Fibroblast of lung (primary cell): ENCODE measurements around the gene ITGAD. TPM values are rescaled to one million over a fixed set of nuclear protein-coding genes. Genes with fewer than 3 reads are reported as not detected.

Source experiments
- DNase-seq, 2 donors: peaks; one replicate each; pipeline versions ENCODE4 v3.0.0 to v3.0.0-alpha.2; 2010; ENCODE audit warnings: low read depth in 2 of 2
- H2AFZ ChIP-seq: 2 replicates; pipeline ENCODE4 v1.5.1; 2012; ENCODE audit warnings: low read length, control low read depth, inconsistent platforms
- H3K27ac ChIP-seq: 2 replicates; pipeline ENCODE4 v1.5.1; 2011; ENCODE audit warnings: low read length, control low read depth; ENCODE audit not compliant: insufficient read depth
- H3K27me3 ChIP-seq: 2 replicates; pipeline ENCODE4 v1.5.1; 2011; ENCODE audit warnings: mild to moderate bottlenecking, low read length; ENCODE audit not compliant: control insufficient read depth, insufficient read depth
- H3K36me3 ChIP-seq: 2 replicates; pipeline ENCODE4 v1.5.1; 2011; ENCODE audit warnings: low read length; ENCODE audit not compliant: control insufficient read depth, insufficient read depth
- H3K4me1 ChIP-seq: 2 replicates; pipeline ENCODE4 v1.5.1; 2011; ENCODE audit warnings: low read length; ENCODE audit not compliant: control insufficient read depth, insufficient read depth; ENCODE audit errors: extremely low read depth
- H3K4me2 ChIP-seq: 2 replicates; pipeline ENCODE4 v1.5.1; 2011; ENCODE audit warnings: low read length, control low read depth; ENCODE audit not compliant: insufficient read depth; ENCODE audit errors: extremely low read depth
- H3K4me3 ChIP-seq, 4 experiments: fragments of 200-600 bp in 1 of 4; sonication (generic) in 1 of 4; replicated peaks in 1 of 4; 2 replicates each; pipeline ENCODE4 v1.5.1; 2011 to 2016; ENCODE audit warnings: low read length in 4 of 4, low read depth in 3 of 4, mild to moderate bottlenecking in 3 of 4, control low read depth in 2 of 4, inconsistent platforms in 1 of 4, mixed read lengths in 1 of 4; ENCODE audit not compliant: insufficient read depth in 1 of 4; ENCODE audit errors: control extremely low read depth in 1 of 4
- H3K79me2 ChIP-seq: 2 replicates; pipeline ENCODE4 v1.5.1; 2012; ENCODE audit warnings: mild to moderate bottlenecking, low read length, inconsistent platforms; ENCODE audit not compliant: control insufficient read depth, insufficient read depth
- H3K9ac ChIP-seq: 2 replicates; pipeline ENCODE4 v1.5.1; 2011; ENCODE audit warnings: mild to moderate bottlenecking, low read length, control low read depth; ENCODE audit not compliant: insufficient read depth
- H3K9me3 ChIP-seq: 2 replicates; pipeline ENCODE4 v1.5.1; 2012; ENCODE audit warnings: low read depth, low read length; ENCODE audit not compliant: control insufficient read depth, insufficient read depth
- H4K20me1 ChIP-seq: 2 replicates; pipeline ENCODE4 v1.5.1; 2011; ENCODE audit warnings: low read length; ENCODE audit not compliant: control insufficient read depth, insufficient read depth; ENCODE audit errors: extremely low read depth
- EZH2 ChIP-seq: IDR thresholded peaks from 2 replicates; pipeline ENCODE4 v1.5.1; 2012; ENCODE audit warnings: low read length, control low read depth, mild to moderate bottlenecking; ENCODE audit errors: missing control alignments
- polyA minus RNA-seq: library from RNA; depleted of rRNA, polyadenylated mRNA; stranded (reverse); fragments of >200 nt; gene quantifications from 2 replicates; pipeline ENCODE4 v1.2.3, GENCODE V29; 2011; ENCODE audit warnings: low replicate concordance
- polyA plus RNA-seq, 2 donors: library from polyadenylated mRNA; depleted of rRNA in 1 of 2; stranded (reverse) in 1 of 2; unstranded in 1 of 2; fragments of >200 nt; gene quantifications; 2 replicates each; pipeline ENCODE4 v1.2.1, GENCODE V29; 2011 to 2012; ENCODE audit warnings: missing spikeins in 1 of 2
- total RNA-seq: library from RNA; depleted of rRNA; stranded (reverse); fragments of >200 nt; gene quantifications from 2 replicates; pipeline ENCODE4 v1.2.1, GENCODE V29; 2014
- TF ChIP-seq, protein P1 (sequence below), 2 donors: IDR thresholded peaks in 1 of 2; conservative IDR thresholded peaks in 1 of 2; 1 replicate in 1 of 2; 2 replicates in 1 of 2; pipeline ENCODE4 v1.5.1; 2011 to 2012; ENCODE audit warnings: low read length in 2 of 2, control low read depth in 1 of 2, inconsistent platforms in 1 of 2, low read depth in 1 of 2, mild to moderate bottlenecking in 1 of 2

Gene ITGAD
- not detected in 2 replicates for total RNA-seq
- not detected in 2 replicates for polyA plus RNA-seq
- not detected in 2 replicates for polyA plus RNA-seq (2012)
- polyA minus RNA-seq, result not detected in 2 replicates

DNA sequence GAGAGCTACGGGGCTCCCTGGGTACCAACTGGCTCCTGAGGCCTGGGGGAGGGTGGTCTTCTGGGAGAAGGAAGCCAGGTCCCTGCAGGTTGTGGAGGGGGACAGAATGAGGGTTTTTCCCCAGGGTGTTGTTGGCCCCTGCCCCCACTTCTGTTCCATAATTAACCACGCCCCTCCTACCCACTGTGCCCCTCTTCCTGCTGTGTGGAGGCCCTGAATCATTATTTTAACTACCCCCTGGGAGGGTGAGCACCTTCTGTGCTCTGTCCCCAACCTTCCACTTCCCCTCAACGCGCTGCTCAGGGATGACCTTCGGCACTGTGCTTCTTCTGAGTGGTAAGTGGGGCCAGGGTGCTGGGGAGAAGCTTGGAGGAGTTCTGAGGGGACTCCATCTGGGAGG lies at the start of gene ITGAD:
TSS of gene ITGAD (plus strand) at position 280 of the 400 bp plus-strand sequence. CDS start at position 306, 26 bp downstream.
- DNase-seq, result no peak
- TF ChIP-seq, protein P1, sequence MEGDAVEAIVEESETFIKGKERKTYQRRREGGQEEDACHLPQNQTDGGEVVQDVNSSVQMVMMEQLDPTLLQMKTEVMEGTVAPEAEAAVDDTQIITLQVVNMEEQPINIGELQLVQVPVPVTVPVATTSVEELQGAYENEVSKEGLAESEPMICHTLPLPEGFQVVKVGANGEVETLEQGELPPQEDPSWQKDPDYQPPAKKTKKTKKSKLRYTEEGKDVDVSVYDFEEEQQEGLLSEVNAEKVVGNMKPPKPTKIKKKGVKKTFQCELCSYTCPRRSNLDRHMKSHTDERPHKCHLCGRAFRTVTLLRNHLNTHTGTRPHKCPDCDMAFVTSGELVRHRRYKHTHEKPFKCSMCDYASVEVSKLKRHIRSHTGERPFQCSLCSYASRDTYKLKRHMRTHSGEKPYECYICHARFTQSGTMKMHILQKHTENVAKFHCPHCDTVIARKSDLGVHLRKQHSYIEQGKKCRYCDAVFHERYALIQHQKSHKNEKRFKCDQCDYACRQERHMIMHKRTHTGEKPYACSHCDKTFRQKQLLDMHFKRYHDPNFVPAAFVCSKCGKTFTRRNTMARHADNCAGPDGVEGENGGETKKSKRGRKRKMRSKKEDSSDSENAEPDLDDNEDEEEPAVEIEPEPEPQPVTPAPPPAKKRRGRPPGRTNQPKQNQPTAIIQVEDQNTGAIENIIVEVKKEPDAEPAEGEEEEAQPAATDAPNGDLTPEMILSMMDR (conservative IDR thresholded peaks at IDR 0.05 in 1 of 2, IDR thresholded peaks at IDR 0.05 in 1 of 2; ENCODE audit: low read depth in 1 of 2, low read length in 2 of 2), result no peak
- TF ChIP-seq EZH2, result no peak

DNA sequence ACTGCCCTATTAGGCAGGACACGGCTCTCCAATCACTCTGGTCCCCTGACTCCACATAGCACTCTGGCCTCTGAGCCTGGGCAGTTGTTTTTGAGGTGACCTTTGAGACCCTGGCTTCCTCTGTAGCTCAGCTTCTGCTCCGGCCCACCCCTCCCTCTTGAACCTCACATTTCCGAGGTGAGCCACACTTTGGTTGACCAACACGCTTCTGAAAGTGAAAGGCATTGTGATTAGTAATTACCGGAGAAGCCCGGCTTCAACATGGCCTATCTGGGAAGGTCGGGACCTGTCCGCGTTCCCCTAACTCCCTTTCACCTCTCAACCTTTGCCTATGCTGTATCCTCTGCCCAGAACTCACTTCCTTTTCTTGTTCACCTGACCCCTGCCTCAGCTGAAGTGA lies 48.4 kb upstream of the ITGAD start:
- DNase-seq, result no peak
- Histone ChIP-seq H4K20me1 (no peaks in the 10 kb centered on the region), H3K4me1 (no peaks in the 10 kb centered on the region), H3K36me3 (no peaks in the 10 kb centered on the region), H3K79me2 (no peaks in the 10 kb centered on the region), H3K4me2 (no peak overlapping the region), H3K27me3 (no peaks in the 10 kb centered on the region), H3K9me3 (no peaks in the 10 kb centered on the region), H3K9ac (no peak overlapping the region), H3K27ac (no peak overlapping the region), H3K4me3 (no peak overlapping the region), H2AFZ (no peak overlapping the region)
- TF ChIP-seq, protein P1 (conservative IDR thresholded peaks at IDR 0.05 in 1 of 2, IDR thresholded peaks at IDR 0.05 in 1 of 2; ENCODE audit: low read depth in 1 of 2, low read length in 2 of 2), result no peak
- no peak for TF ChIP-seq EZH2

More for the DNA sequence above, at the start of gene ITGAD:
- Histone ChIP-seq H2AFZ (no peak within 1 kb of the TSS), H3K4me2 (no peak within 1 kb of the TSS), H3K4me3 (no peak within 1 kb of the TSS), H3K9ac (no peak within 1 kb of the TSS), H3K9me3 (no peaks in the 10 kb centered on the region), H3K36me3 (no peaks in the 10 kb centered on the region), H3K79me2 (no peaks in the 10 kb centered on the region), H3K27ac (no peak within 1 kb of the TSS), H4K20me1 (no peaks in the 10 kb centered on the region), H3K27me3 (no peaks in the 10 kb centered on the region), H3K4me1 (no peaks in the 10 kb centered on the region)

DNA sequence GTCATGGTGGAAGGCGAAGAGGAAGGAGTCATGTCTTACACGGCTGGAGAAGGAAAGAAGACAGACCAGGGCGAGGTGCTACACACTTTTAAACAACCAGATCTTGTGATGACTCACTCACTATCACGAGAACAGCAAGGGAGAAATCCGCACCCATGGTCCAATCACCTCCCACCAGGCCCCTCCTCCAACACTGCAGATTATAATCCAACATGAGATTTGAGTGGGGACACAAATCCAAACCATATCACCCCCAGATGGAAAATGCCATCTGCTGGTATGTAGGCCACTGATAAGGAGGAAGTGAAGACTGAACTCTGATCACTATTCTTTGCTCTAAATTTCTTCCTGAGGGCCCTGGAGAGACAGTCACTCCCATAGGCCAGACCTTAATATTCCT lies 45.7 kb upstream of the ITGAD start:
- Histone ChIP-seq H3K27ac (no peak overlapping the region), H3K36me3 (no peaks in the 10 kb centered on the region), H3K4me2 (no peak overlapping the region), H3K9me3 (no peaks in the 10 kb centered on the region), H4K20me1 (no peaks in the 10 kb centered on the region), H3K79me2 (no peaks in the 10 kb centered on the region), H3K4me3 (no peak overlapping the region), H2AFZ (no peak overlapping the region), H3K9ac (no peak overlapping the region), H3K27me3 (no peaks in the 10 kb centered on the region), H3K4me1 (no peaks in the 10 kb centered on the region)
- DNase-seq, result no peak
- TF ChIP-seq EZH2, result no peak
- TF ChIP-seq, protein P1 (conservative IDR thresholded peaks at IDR 0.05 in 1 of 2, IDR thresholded peaks at IDR 0.05 in 1 of 2; ENCODE audit: low read depth in 1 of 2, low read length in 2 of 2), result no peak
